A673 (cell line): ENCODE measurements around the gene FAM222B.

Experiments
- EZH2 ChIP-seq: fragments of 200-600 bp; sonication (generic); IDR thresholded peaks from 2 replicates; pipeline ENCODE4 v1.6.1; 2017; ENCODE audit warnings: borderline replicate concordance, low read depth, mild to moderate bottlenecking, mixed read lengths, antibody characterized with exemption, low read length; ENCODE audit not compliant: poor library complexity, severe bottlenecking
- TF ChIP-seq, protein P1 (sequence below): fragments of 300-800, 200-600 bp; sonication (generic); conservative IDR thresholded peaks from 2 replicates; pipeline ENCODE4 v1.5.1; 2017; ENCODE audit warnings: low read depth, mild to moderate bottlenecking, antibody characterized with exemption, low read length, moderate library complexity, mixed read lengths

DNA sequence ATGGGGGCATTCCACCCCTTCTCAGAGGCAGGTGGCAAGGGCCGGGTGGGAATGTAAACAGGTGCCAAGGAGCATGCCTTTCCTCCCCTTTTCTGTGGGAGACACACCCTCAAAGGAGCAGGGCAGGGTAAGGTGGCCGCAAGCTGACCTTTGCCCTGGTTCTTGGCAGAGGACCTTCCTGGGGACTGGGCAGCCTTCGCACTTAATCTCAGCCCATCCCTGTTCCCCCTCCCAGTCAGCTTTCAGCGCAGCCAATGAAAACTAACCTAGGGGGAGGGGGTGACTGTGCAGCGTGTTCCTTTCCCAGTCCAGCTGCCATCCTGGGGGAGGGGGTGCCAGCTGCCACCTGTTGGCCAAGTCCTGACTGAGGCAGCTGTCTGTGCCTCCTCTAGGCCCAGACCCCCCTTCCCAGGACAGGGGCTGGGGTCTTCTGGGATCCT lies 96.0 kb downstream of the FAM222B start:
- TF ChIP-seq, protein P1, sequence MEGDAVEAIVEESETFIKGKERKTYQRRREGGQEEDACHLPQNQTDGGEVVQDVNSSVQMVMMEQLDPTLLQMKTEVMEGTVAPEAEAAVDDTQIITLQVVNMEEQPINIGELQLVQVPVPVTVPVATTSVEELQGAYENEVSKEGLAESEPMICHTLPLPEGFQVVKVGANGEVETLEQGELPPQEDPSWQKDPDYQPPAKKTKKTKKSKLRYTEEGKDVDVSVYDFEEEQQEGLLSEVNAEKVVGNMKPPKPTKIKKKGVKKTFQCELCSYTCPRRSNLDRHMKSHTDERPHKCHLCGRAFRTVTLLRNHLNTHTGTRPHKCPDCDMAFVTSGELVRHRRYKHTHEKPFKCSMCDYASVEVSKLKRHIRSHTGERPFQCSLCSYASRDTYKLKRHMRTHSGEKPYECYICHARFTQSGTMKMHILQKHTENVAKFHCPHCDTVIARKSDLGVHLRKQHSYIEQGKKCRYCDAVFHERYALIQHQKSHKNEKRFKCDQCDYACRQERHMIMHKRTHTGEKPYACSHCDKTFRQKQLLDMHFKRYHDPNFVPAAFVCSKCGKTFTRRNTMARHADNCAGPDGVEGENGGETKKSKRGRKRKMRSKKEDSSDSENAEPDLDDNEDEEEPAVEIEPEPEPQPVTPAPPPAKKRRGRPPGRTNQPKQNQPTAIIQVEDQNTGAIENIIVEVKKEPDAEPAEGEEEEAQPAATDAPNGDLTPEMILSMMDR, result no peak
- TF ChIP-seq EZH2, result no peak
